PC-9 (cell line): ENCODE measurements around the gene F13A1.

ENCODE experiments used
- EZH2 ChIP-seq: fragments of 200-600 bp; sonication (generic); IDR thresholded peaks from 2 replicates; pipeline ENCODE4 v1.8.0; 2017; ENCODE audit warnings: antibody characterized with exemption, low read depth
- TF ChIP-seq, protein P1 (sequence below): fragments of 200-600 bp; sonication (generic); conservative IDR thresholded peaks from 2 replicates; pipeline ENCODE4 v1.6.1; 2017; ENCODE audit warnings: mixed run types, antibody characterized with exemption, mild to moderate bottlenecking, moderate library complexity

DNA sequence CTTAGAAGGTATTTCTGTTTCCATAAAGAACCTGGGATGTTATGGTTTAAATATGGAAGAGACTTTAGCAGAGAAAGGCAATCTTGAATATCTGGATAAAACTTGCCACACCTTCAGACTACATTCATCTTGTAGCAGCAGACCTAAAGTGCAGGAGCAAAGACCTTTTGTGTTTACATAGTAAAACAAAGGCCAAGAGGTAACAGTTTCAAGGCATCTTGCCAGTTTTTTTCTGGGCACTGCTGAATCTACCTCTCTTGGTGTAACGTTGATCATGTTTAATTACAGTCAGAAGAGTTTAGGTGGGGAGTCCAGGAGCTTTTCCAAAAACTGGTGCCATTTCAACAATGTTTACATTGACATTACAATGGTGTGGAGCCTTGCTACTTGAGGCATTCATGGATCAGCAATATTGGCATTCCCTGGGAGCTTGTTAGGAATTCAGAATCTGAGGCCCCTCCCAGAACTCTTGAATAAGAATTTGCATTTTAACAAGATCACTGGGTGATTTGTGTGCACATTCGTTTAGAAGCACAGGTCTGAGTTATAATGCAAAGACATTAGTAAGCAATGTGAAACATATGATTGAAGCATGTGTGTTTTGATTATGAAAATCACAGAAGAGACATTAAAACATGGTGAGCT lies 94.5 kb downstream of the F13A1 start:
- TF ChIP-seq, protein P1, sequence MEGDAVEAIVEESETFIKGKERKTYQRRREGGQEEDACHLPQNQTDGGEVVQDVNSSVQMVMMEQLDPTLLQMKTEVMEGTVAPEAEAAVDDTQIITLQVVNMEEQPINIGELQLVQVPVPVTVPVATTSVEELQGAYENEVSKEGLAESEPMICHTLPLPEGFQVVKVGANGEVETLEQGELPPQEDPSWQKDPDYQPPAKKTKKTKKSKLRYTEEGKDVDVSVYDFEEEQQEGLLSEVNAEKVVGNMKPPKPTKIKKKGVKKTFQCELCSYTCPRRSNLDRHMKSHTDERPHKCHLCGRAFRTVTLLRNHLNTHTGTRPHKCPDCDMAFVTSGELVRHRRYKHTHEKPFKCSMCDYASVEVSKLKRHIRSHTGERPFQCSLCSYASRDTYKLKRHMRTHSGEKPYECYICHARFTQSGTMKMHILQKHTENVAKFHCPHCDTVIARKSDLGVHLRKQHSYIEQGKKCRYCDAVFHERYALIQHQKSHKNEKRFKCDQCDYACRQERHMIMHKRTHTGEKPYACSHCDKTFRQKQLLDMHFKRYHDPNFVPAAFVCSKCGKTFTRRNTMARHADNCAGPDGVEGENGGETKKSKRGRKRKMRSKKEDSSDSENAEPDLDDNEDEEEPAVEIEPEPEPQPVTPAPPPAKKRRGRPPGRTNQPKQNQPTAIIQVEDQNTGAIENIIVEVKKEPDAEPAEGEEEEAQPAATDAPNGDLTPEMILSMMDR, result no peak
- no peak for TF ChIP-seq EZH2
